GM12801 (cell line): ENCODE results near the gene ANTXR1.

Experiments
- TF ChIP-seq, protein P1 (sequence below): IDR thresholded peaks from one replicate; pipeline ENCODE4 v1.5.1; 2011; ENCODE audit warnings: control low read depth; ENCODE audit not compliant: insufficient read length; ENCODE audit errors: extremely low read depth

The ANTXR1 gene

DNA sequence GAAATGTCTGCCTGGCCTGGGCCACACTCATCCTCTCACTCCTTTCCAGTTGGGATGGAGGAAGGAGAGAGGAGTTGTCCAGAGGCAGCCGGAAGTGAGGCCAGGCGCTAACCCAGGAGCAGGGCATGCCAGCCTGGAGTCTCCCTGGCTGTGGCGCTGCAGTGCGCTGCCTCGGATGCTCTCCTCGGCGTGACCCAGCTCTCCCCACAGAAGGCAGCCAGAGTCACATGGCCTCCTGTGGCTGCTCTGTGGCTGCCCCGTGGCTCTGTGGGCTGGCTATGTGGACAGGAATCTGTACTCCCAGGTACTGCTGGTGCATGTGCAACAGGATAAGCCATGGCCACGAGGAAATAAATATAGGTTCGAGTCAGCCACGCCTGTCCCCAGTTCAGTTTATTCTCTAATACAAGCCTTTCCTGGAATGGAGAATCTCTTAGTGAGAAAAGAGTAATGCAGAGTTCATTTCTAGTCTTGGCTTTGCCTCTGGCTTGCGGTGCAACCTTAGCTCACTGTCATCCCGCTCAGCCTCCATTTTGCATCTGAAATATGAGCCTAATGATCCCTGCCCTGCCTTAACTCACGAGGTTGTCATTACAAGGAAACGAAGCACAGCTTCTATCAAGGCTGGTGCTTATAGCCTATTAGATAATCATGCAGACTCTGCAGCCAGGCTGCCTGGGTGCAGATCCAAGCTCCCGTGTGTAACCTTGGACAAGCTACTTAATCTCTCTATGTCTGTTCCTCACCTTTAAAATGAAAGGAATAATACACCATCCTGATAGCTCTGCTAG is 106.3 kb downstream of the ANTXR1 start:
- TF ChIP-seq, protein P1, sequence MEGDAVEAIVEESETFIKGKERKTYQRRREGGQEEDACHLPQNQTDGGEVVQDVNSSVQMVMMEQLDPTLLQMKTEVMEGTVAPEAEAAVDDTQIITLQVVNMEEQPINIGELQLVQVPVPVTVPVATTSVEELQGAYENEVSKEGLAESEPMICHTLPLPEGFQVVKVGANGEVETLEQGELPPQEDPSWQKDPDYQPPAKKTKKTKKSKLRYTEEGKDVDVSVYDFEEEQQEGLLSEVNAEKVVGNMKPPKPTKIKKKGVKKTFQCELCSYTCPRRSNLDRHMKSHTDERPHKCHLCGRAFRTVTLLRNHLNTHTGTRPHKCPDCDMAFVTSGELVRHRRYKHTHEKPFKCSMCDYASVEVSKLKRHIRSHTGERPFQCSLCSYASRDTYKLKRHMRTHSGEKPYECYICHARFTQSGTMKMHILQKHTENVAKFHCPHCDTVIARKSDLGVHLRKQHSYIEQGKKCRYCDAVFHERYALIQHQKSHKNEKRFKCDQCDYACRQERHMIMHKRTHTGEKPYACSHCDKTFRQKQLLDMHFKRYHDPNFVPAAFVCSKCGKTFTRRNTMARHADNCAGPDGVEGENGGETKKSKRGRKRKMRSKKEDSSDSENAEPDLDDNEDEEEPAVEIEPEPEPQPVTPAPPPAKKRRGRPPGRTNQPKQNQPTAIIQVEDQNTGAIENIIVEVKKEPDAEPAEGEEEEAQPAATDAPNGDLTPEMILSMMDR: no peak

DNA sequence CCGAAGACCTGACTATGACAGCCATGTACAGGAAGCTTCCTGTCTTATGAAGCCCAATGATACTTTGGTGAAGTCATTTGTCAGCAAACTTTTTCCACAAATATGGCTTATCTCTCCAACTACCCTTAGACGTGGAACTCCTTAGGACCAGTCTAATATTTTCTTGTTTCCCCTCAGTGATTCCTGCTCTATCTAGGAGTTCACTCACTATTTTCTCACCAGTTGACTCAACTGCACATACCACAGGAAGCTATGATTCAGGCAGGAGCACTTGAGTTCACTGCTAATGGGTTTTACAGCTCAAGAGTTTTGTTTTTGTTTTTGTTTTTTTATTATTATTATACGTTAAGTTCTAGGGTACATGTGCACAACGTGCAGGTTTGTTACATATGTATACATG is 109.3 kb downstream of the ANTXR1 start:
- TF ChIP-seq, protein P1: no peak

DNA sequence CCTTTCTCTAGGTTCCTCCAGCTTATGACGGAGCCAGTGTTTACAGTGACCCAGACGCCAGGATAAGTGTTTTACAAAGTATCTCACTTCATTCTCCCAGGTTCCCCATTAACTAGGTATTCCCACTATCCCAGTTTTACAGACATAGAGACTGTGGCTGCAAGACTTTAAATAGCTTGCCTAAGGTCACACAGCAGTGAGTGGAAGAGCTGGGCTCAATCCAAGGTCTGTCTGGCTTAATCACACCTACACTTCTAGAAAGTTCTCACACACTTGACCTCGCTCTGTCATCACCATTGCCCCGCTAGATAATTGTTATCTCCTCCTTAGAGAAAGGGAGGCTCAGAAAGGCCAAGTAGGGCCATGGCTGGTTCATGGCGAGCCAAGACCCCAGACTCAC is 110.2 kb downstream of the ANTXR1 start:
- TF ChIP-seq, protein P1: no peak

DNA sequence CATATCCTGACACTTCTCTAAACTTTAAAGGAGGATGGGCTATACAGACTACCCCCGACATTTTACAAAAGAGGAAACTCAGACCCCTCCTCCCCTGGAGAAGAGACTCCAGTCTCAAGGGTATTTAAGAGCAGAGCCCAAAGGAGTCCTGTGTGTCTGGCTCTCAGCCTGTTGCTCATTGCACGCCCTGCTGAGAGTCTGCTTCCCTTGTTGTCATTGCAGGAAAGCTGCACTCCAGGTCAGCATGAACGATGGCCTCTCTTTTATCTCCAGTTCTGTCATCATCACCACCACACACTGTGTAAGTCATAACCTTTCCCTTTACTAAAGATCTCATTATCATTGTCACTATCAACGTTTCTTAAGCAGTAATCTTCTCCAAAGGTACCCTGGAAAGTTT is 111.4 kb downstream of the ANTXR1 start:
- TF ChIP-seq, protein P1: no peak

DNA sequence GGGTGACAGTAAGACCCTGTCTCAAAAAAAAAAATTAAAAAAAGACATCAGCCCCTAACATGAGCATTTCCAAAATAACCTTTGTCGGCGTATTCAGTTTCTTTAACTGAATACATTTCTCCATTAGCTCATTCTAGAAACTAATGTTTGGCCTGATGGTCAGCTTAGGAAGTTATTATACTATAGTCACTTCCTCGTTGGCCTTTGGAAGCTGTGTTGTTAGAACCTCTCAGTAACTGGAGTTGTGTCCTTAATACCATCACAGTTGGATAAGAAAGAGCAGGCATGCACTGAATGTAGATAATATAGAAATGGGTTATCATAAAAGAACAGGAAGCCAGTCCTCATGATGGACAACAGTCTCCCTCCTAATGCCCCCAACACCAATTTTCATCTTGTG is 112.8 kb downstream of the ANTXR1 start:
- TF ChIP-seq, protein P1: no peak

DNA sequence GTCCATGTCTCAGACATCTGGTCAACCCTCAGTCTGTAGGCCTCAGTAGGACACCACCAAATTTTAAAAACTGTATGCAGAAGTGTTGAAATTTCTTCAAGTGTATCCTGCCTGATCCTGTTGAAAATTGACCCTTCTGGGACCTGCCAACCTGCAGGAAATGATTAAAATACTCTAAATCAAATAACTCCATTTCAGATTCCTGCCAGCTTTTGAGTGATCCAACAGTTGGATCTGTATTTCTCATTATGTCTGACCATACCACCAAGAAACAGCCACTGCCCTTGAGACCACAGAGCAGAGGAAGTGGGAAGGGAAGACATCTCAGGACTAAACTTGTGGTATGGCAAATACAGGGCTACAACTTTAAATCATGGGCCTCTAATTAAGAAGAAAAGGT is 113.4 kb downstream of the ANTXR1 start:
- TF ChIP-seq, protein P1: no peak

DNA sequence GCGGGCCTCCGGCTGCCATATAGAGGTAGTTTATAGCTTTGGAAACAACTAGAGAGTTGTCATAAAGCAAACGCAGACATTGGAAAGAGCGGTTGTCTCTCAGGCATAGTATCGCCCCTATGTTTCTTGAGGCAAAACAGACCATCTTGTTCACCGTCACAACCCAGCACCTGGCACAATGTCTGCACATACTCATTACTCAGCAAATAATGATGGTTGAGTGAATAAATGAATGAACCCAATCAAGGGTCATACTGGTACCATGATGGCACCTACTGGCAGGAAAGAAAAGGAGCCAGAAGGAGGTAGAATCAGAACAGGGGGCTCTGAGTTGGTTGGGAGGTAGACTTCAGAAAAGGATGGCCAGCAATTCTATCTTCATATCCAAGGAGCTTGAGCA is 118.5 kb downstream of the ANTXR1 start:
- TF ChIP-seq, protein P1: no peak
